Activated CD8-positive, alpha-beta T cell treated with anti-CD3 and anti-CD28 coated beads for 36 hours (primary cell): ENCODE data around the gene ESYT3. TPM values are rescaled to one million over a fixed set of nuclear protein-coding genes. Genes with fewer than 3 reads are reported as not detected.

Experiments
- ATAC-seq: fragments of 200-7000 bp; cut with Tn5 transposase; one replicate; pipeline ENCODE4 v1.10.0; 2021; ENCODE audit warnings: mild to moderate bottlenecking, moderate library complexity
- CTCF ChIA-PET: fragments of 350-600 bp; sonication (Branson Sonifier 250); formaldehyde crosslinking; loops from one replicate; lab custom pipeline; 2021; ENCODE audit warnings: antibody characterized with exemption; lab: Charles Lee
- POLR2A ChIA-PET: fragments of 350-600 bp; sonication (Branson Sonifier 250); formaldehyde crosslinking; loops from one replicate; lab custom pipeline; 2021; ENCODE audit warnings: antibody characterized with exemption; lab: Charles Lee
- DNase-seq: peaks from one replicate; pipeline ENCODE4 v3.0.0-alpha.2; 2020
- H3K27ac Mint-ChIP-seq: one replicate; pipeline ENCODE4 v1.8.0; 2021; ENCODE audit warnings: mild to moderate bottlenecking, mixed read lengths
- H3K27me3 Mint-ChIP-seq: one replicate; pipeline ENCODE4 v1.8.0; 2021; ENCODE audit warnings: mixed read lengths
- H3K36me3 Mint-ChIP-seq: one replicate; pipeline ENCODE4 v1.8.0; 2021; ENCODE audit warnings: low read depth, mixed read lengths
- H3K4me1 Mint-ChIP-seq: one replicate; pipeline ENCODE4 v1.8.0; 2021; ENCODE audit warnings: low read depth, mixed read lengths
- H3K4me3 Mint-ChIP-seq: one replicate; pipeline ENCODE4 v1.8.0; 2021; ENCODE audit warnings: mild to moderate bottlenecking, moderate library complexity, mixed read lengths
- H3K9me3 Mint-ChIP-seq: one replicate; pipeline ENCODE4 v1.8.0; 2021; ENCODE audit warnings: mixed read lengths
- CTCF ChIP-seq: fragments of 200-600 bp; IDR thresholded peaks from one replicate; pipeline ENCODE4 v1.8.0; 2022; ENCODE audit warnings: antibody characterized with exemption, mild to moderate bottlenecking
- intact Hi-C: fragments of 100-400 bp; cut with micrococcal nuclease; formaldehyde crosslinking; loops from one replicate; pipeline ENCODE4 v1.10.0; 2022
- total RNA-seq, 2 experiments: library from RNA; stranded (reverse); gene quantifications; one replicate each; pipeline ENCODE4 v1.2.3, GENCODE V29; 2021

Gene ESYT3
- total RNA-seq, 2 experiments from 2014 or later, result 0.09 to 0.16 TPM

GRCh38 chr3:138456961-138457862, 22.8 kb downstream of the ESYT3 start:
- H3K36me3 Mint-ChIP-seq, result no peaks in the 10 kb centered on the region
- no peaks in the 10 kb centered on the region for H3K4me1 Mint-ChIP-seq
- no peaks in the 10 kb centered on the region for H3K9me3 Mint-ChIP-seq
- no peaks in the 10 kb centered on the region for H3K27me3 Mint-ChIP-seq
- no peak for TF ChIP-seq CTCF
- H3K4me3 Mint-ChIP-seq, result no peak overlapping the region
- H3K27ac Mint-ChIP-seq, result no peak overlapping the region
- ATAC-seq (no peak), DNase-seq (no peak)
- intact Hi-C loops, result no loop called here
- ChIA-PET CTCF (no interaction called here), POLR2A (no interaction called here)

- H3K27me3 Mint-ChIP-seq, result no peaks in the 10 kb centered on the region
- H3K4me1 Mint-ChIP-seq, result no peaks in the 10 kb centered on the region
- DNase-seq, result no peak
- no peak overlapping the region for H3K27ac Mint-ChIP-seq
- H3K9me3 Mint-ChIP-seq, result no peaks in the 10 kb centered on the region
- no peak for ATAC-seq
- H3K36me3 Mint-ChIP-seq, result no peaks in the 10 kb centered on the region
- POLR2A ChIA-PET, result no interaction called here
- CTCF ChIA-PET, result no interaction called here
- intact Hi-C loops, result no loop called here
- TF ChIP-seq CTCF, result no peak
- H3K4me3 Mint-ChIP-seq, result no peak overlapping the region
These were observed 23.7 kb downstream of the ESYT3 start for GRCh38 chr3:138457863-138458735.

GRCh38 chr3:138458774-138459499, 24.5 kb downstream of the ESYT3 start:
- H3K36me3 Mint-ChIP-seq, result no peaks in the 10 kb centered on the region
- no peak for ATAC-seq
- no peaks in the 10 kb centered on the region for H3K27me3 Mint-ChIP-seq
- DNase-seq, result no peak
- ChIA-PET CTCF (no interaction called here), POLR2A (no interaction called here)
- intact Hi-C loops, result no loop called here
- no peak overlapping the region for H3K27ac Mint-ChIP-seq
- no peaks in the 10 kb centered on the region for H3K4me1 Mint-ChIP-seq
- H3K9me3 Mint-ChIP-seq, result no peaks in the 10 kb centered on the region
- no peak overlapping the region for H3K4me3 Mint-ChIP-seq
- no peak for TF ChIP-seq CTCF

GRCh38 chr3:138459619-138460535, 25.5 kb downstream of the ESYT3 start:
- CTCF ChIA-PET, result interaction anchor here (0.8 to 1.5 kb wide), 3 partner anchors 19 to 371 kb away, joined by 3 to 4 read pairs (median 3); no protein-coding TSS in a partner anchor
- no peaks in the 10 kb centered on the region for H3K27me3 Mint-ChIP-seq
- no peak for ATAC-seq
- intact Hi-C loops, result no loop called here
- DNase-seq, result no peak
- H3K4me3 Mint-ChIP-seq, result no peak overlapping the region
- H3K36me3 Mint-ChIP-seq, result no peaks in the 10 kb centered on the region
- no peak for TF ChIP-seq CTCF
- no peak overlapping the region for H3K27ac Mint-ChIP-seq
- H3K9me3 Mint-ChIP-seq, result no peaks in the 10 kb centered on the region
- H3K4me1 Mint-ChIP-seq, result no peaks in the 10 kb centered on the region
- POLR2A ChIA-PET, result no interaction called here
